Activated T-helper 2 cell treated with anti-CD3 and anti-CD28 coated beads, Interferon-gamma antibody, Interleukin-2, Interleukin-4, amounts not matched to agents 10 μg/mL and 5 μg/mL and 100 μg/mL, durations not matched to agents 14 hours and 24 hours and 36 hours (primary cell): Measurements from ENCODE around the gene KIF16B. TPM values are rescaled to one million over a fixed set of nuclear protein-coding genes. Genes with fewer than 3 reads are reported as not detected.

Source experiments
- DNase-seq: peaks from one replicate; pipeline ENCODE4 v3.0.0; 2021; ENCODE audit warnings: low spot score
- H3K27ac Mint-ChIP-seq: one replicate; pipeline ENCODE4 v1.8.0; 2021; ENCODE audit warnings: mixed read lengths
- H3K27me3 Mint-ChIP-seq: one replicate; pipeline ENCODE4 v1.8.0; 2021; ENCODE audit warnings: low read depth, mixed read lengths
- H3K36me3 Mint-ChIP-seq: one replicate; pipeline ENCODE4 v1.8.0; 2021; ENCODE audit warnings: low read depth, mixed read lengths
- H3K4me1 Mint-ChIP-seq: one replicate; pipeline ENCODE4 v1.8.0; 2021; ENCODE audit warnings: low read depth, mixed read lengths
- H3K4me3 Mint-ChIP-seq: one replicate; pipeline ENCODE4 v1.8.0; 2021; ENCODE audit warnings: low read depth, mild to moderate bottlenecking, moderate library complexity, mixed read lengths
- H3K9me3 Mint-ChIP-seq: one replicate; pipeline ENCODE4 v1.8.0; 2021; ENCODE audit warnings: mixed read lengths
- intact Hi-C: fragments of 100-400 bp; cut with micrococcal nuclease; formaldehyde crosslinking; loops from one replicate; pipeline ENCODE4 v1.15.1; 2023
- total RNA-seq: library from RNA; stranded (reverse); gene quantifications from 2 replicates; pipeline ENCODE4 v1.2.3, GENCODE V29; 2022

Gene KIF16B
- total RNA-seq, 1 donor from 2014 or later = 6.8 TPM

GRCh38 chr20:16302818-16303217, 270.4 kb downstream of the KIF16B start:
- Mint-ChIP-seq H3K27me3 (no peaks in the 10 kb centered on the region), H3K4me1 (no peaks in the 10 kb centered on the region), H3K9me3 (peaks cover 18% of the 10 kb centered on the region), H3K27ac (no peak overlapping the region), H3K36me3 (no peaks in the 10 kb centered on the region), H3K4me3 (no peak overlapping the region)
- intact Hi-C loops = no loop called here
- no peak for DNase-seq

- no peaks in the 10 kb centered on the region for H3K36me3 Mint-ChIP-seq
- H3K4me3 Mint-ChIP-seq = no peak overlapping the region
- no peak overlapping the region for H3K27ac Mint-ChIP-seq
- no peaks in the 10 kb centered on the region for H3K4me1 Mint-ChIP-seq
- intact Hi-C loops = no loop called here
- H3K27me3 Mint-ChIP-seq = no peaks in the 10 kb centered on the region
- DNase-seq = no peak
- H3K9me3 Mint-ChIP-seq = peaks cover 18% of the 10 kb centered on the region
Measured at GRCh38 chr20:16301986-16302385, 271.3 kb downstream of the KIF16B start.

- Mint-ChIP-seq H3K4me3 (no peak overlapping the region), H3K9me3 (peaks cover 18% of the 10 kb centered on the region), H3K36me3 (no peaks in the 10 kb centered on the region), H3K4me1 (no peaks in the 10 kb centered on the region), H3K27ac (no peak overlapping the region), H3K27me3 (no peaks in the 10 kb centered on the region)
- intact Hi-C loops = no loop called here
- DNase-seq = no peak
Measured at GRCh38 chr20:16299897-16300296, 273.4 kb downstream of the KIF16B start.

GRCh38 chr20:16296931-16297330, 276.3 kb downstream of the KIF16B start:
- DNase-seq = no peak
- intact Hi-C loops = no loop called here
- H3K27ac Mint-ChIP-seq = no peak overlapping the region
- no peaks in the 10 kb centered on the region for H3K27me3 Mint-ChIP-seq
- no peaks in the 10 kb centered on the region for H3K36me3 Mint-ChIP-seq
- no peak overlapping the region for H3K4me3 Mint-ChIP-seq
- H3K9me3 Mint-ChIP-seq = peaks cover 3% of the 10 kb centered on the region
- no peaks in the 10 kb centered on the region for H3K4me1 Mint-ChIP-seq

GRCh38 chr20:16295534-16295933, 277.7 kb downstream of the KIF16B start:
- Mint-ChIP-seq H3K4me1 (no peaks in the 10 kb centered on the region), H3K27me3 (no peaks in the 10 kb centered on the region), H3K4me3 (no peak overlapping the region), H3K36me3 (no peaks in the 10 kb centered on the region), H3K27ac (no peak overlapping the region), H3K9me3 (no peaks in the 10 kb centered on the region)
- intact Hi-C loops = no loop called here
- no peak for DNase-seq

GRCh38 chr20:16293590-16293989, 279.7 kb downstream of the KIF16B start:
- no peaks in the 10 kb centered on the region for H3K36me3 Mint-ChIP-seq
- H3K9me3 Mint-ChIP-seq = no peaks in the 10 kb centered on the region
- H3K27ac Mint-ChIP-seq = no peak overlapping the region
- intact Hi-C loops = no loop called here
- no peak for DNase-seq
- H3K4me3 Mint-ChIP-seq = no peak overlapping the region
- H3K27me3 Mint-ChIP-seq = no peaks in the 10 kb centered on the region
- H3K4me1 Mint-ChIP-seq = no peaks in the 10 kb centered on the region

GRCh38 chr20:16292226-16292880, 280.9 kb downstream of the KIF16B start:
- Mint-ChIP-seq H3K4me1 (no peaks in the 10 kb centered on the region), H3K36me3 (no peaks in the 10 kb centered on the region), H3K4me3 (no peak overlapping the region), H3K27ac (no peak overlapping the region), H3K9me3 (no peaks in the 10 kb centered on the region), H3K27me3 (no peaks in the 10 kb centered on the region)
- no peak for DNase-seq
- intact Hi-C loops = no loop called here

- no peaks in the 10 kb centered on the region for H3K4me1 Mint-ChIP-seq
- no peak overlapping the region for H3K4me3 Mint-ChIP-seq
- intact Hi-C loops = no loop called here
- no peaks in the 10 kb centered on the region for H3K36me3 Mint-ChIP-seq
- H3K27ac Mint-ChIP-seq = no peak overlapping the region
- no peaks in the 10 kb centered on the region for H3K27me3 Mint-ChIP-seq
- H3K9me3 Mint-ChIP-seq = no peaks in the 10 kb centered on the region
- no peak for DNase-seq
Measured at GRCh38 chr20:16290358-16290757, 282.9 kb downstream of the KIF16B start.

- H3K9me3 Mint-ChIP-seq = no peaks in the 10 kb centered on the region
- H3K4me3 Mint-ChIP-seq = no peak overlapping the region
- intact Hi-C loops = no loop called here
- H3K27me3 Mint-ChIP-seq = no peaks in the 10 kb centered on the region
- H3K27ac Mint-ChIP-seq = no peak overlapping the region
- no peak for DNase-seq
- H3K4me1 Mint-ChIP-seq = no peaks in the 10 kb centered on the region
- H3K36me3 Mint-ChIP-seq = no peaks in the 10 kb centered on the region
Measured at GRCh38 chr20:16287776-16288175, 285.5 kb downstream of the KIF16B start.

- Mint-ChIP-seq H3K27ac (no peak overlapping the region), H3K27me3 (no peaks in the 10 kb centered on the region), H3K36me3 (no peaks in the 10 kb centered on the region), H3K9me3 (no peaks in the 10 kb centered on the region), H3K4me1 (no peaks in the 10 kb centered on the region), H3K4me3 (no peak overlapping the region)
- intact Hi-C loops = no loop called here
- DNase-seq = no peak
Measured at GRCh38 chr20:16286601-16287000, 286.6 kb downstream of the KIF16B start.

GRCh38 chr20:16284385-16285100, 288.7 kb downstream of the KIF16B start:
- Mint-ChIP-seq H3K4me3 (no peak overlapping the region), H3K4me1 (no peaks in the 10 kb centered on the region), H3K27me3 (no peaks in the 10 kb centered on the region), H3K36me3 (no peaks in the 10 kb centered on the region), H3K9me3 (no peaks in the 10 kb centered on the region), H3K27ac (no peak overlapping the region)
- DNase-seq = no peak
- intact Hi-C loops = no loop called here

- intact Hi-C loops = no loop called here
- DNase-seq = no peak
- H3K27me3 Mint-ChIP-seq = no peaks in the 10 kb centered on the region
- no peaks in the 10 kb centered on the region for H3K4me1 Mint-ChIP-seq
- no peaks in the 10 kb centered on the region for H3K9me3 Mint-ChIP-seq
- H3K36me3 Mint-ChIP-seq = no peaks in the 10 kb centered on the region
- H3K4me3 Mint-ChIP-seq = no peak overlapping the region
- no peak overlapping the region for H3K27ac Mint-ChIP-seq
Measured at GRCh38 chr20:16283978-16284377, 289.3 kb downstream of the KIF16B start.

GRCh38 chr20:16283307-16283706, 289.9 kb downstream of the KIF16B start:
- H3K4me1 Mint-ChIP-seq = no peaks in the 10 kb centered on the region
- no peaks in the 10 kb centered on the region for H3K27me3 Mint-ChIP-seq
- no peaks in the 10 kb centered on the region for H3K36me3 Mint-ChIP-seq
- intact Hi-C loops = no loop called here
- no peaks in the 10 kb centered on the region for H3K9me3 Mint-ChIP-seq
- no peak overlapping the region for H3K27ac Mint-ChIP-seq
- no peak for DNase-seq
- H3K4me3 Mint-ChIP-seq = no peak overlapping the region
